ENCODE data around the gene TMEM184A. TPM values are rescaled to one million over a fixed set of nuclear protein-coding genes. Genes with fewer than 3 reads are reported as not detected.
A peak's percentile ranks its signal among the peaks of the same experiment; 100 is the strongest.
"Not testable (repeated sequence)": the region's sequence is repeated elsewhere in the genome, so short reads cannot be mapped to it uniquely, and the experiment has no call there.

Gene TMEM184A
- total and polyA plus RNA-seq, 2 of the 8 experiments (the other 6 are each of a cell fraction or from before 2014, with no cell fraction given) = 1.8 to 2.1 TPM

GRCh38 chr7:1584700-1585099 is 28.7 kb upstream of the TMEM184A start (continued):
- TF ChIP-seq MAX (IDR thresholded peaks at IDR 0.05) = no peak
- TF ChIP-seq ATF3 (IDR thresholded peaks at IDR 0.05; ENCODE audit: insufficient read depth, low read depth, low read length) = no peak

GRCh38 chr7:1583241-1583930 is 27.4 kb upstream of the TMEM184A start:
- 94% methylated on average over 19 of the region's 19 CpGs; no CpG with 5 or more reads in 1 of the 2 experiments for WGBS, 2 experiments (ENCODE audit: extremely low coverage in 1 of 2, insufficient coverage in 1 of 2, insufficient read length in 1 of 2, insufficient replicate concordance in 2 of 2, low coverage in 1 of 2, low lambda C conversion rate in 2 of 2, missing lambda C conversion rate in 1 of 2)
- H3K4me3 ChIP-seq (ENCODE audit: extremely low read depth in 1 of 4, insufficient read depth in 2 of 4, low read depth in 3 of 4, low read length in 4 of 4) = not testable (repeated sequence)

More at GRCh38 chr7:1583241-1583930, 27.4 kb upstream of the TMEM184A start:
- H2BK20ac ChIP-seq (ENCODE audit: low read length); H3K4me2 ChIP-seq (ENCODE audit: insufficient read depth in 1 of 2, low read depth in 2 of 2, low read length in 2 of 2); POLR2A ChIA-PET (ENCODE audit: partially characterized antibody); FAIRE-seq; H2AK5ac ChIP-seq (ENCODE audit: low read depth, low read length); H3K23ac ChIP-seq (ENCODE audit: insufficient read length); H4K5ac ChIP-seq (ENCODE audit: insufficient read length, low read depth, low read length); H4K91ac ChIP-seq (replicated peaks; ENCODE audit: insufficient read length, low read length); H3K79me2 ChIP-seq (ENCODE audit: control insufficient read depth in 1 of 2, insufficient read depth in 2 of 2, low read length in 2 of 2); H4K20me1 ChIP-seq (replicated peaks in 1 of 2; ENCODE audit: control insufficient read depth in 1 of 2, insufficient read depth in 2 of 2, low read length in 2 of 2); H3K9ac ChIP-seq (replicated peaks in 1 of 4; ENCODE audit: extremely low read depth in 1 of 4, low read depth in 3 of 4, low read length in 3 of 4); H3K36me3 ChIP-seq (ENCODE audit: control insufficient read depth in 2 of 4, insufficient read depth in 4 of 4, low read length in 3 of 4); DNase-seq (ENCODE audit: low read depth in 1 of 2, low spot score in 2 of 2); H2BK5ac ChIP-seq (ENCODE audit: low read depth, low read length); H3K27me3 ChIP-seq (replicated peaks in 1 of 4; ENCODE audit: control insufficient read depth in 3 of 4, extremely low read depth in 1 of 4, insufficient read depth in 3 of 4, low read length in 3 of 4); H2AFZ ChIP-seq (ENCODE audit: low read length); H3K18ac ChIP-seq (ENCODE audit: extremely low read depth, low read length); H3K56ac ChIP-seq (replicated peaks; ENCODE audit: insufficient read length, low read depth, low read length); H4K8ac ChIP-seq (ENCODE audit: extremely low read depth, insufficient read depth, low read length); H3K4ac ChIP-seq (replicated peaks; ENCODE audit: insufficient read length, low read depth, low read length); H3K27ac ChIP-seq (ENCODE audit: low read depth, low read length); H2BK120ac ChIP-seq (replicated peaks; ENCODE audit: low read depth, low read length); H3K9me3 ChIP-seq (ENCODE audit: insufficient read depth in 2 of 2, low read depth in 1 of 2, low read length in 1 of 2); H3K79me1 ChIP-seq (ENCODE audit: low read depth, low read length); H3K23me2 ChIP-seq (ENCODE audit: low read depth, low read length); H3K14ac ChIP-seq (ENCODE audit: insufficient read length): not testable (repeated sequence)
- peak overlapping the region; percentile 68; the same call in 1 of the 2 replicates for H2BK12ac ChIP-seq (ENCODE audit: low read depth, low read length)
- CTCF ChIA-PET (ENCODE audit: partially characterized antibody) = interaction anchor here (1.6 kb wide), 1 partner anchor 125 kb away, joined by 4 read pairs; no protein-coding TSS in a partner anchor
- H3K4me1 ChIP-seq (replicated peaks in 1 of 4; ENCODE audit: control insufficient read depth in 3 of 4, insufficient read depth in 4 of 4, low read length in 3 of 4) = peaks cover 0 to 10% (median 8%) of the 10 kb centered on the region in 4 experiments; a peak in 5 of 7 replicates
- peak overlapping the region; percentile 61; the same call in 1 of the 2 replicates for H2BK15ac ChIP-seq (ENCODE audit: low read length)
